B cell (primary cell): ENCODE measurements around the gene TIMP2. TPM values are rescaled to one million over a fixed set of nuclear protein-coding genes. Genes with fewer than 3 reads are reported as not detected.

Experiments
- ATAC-seq: fragments of 200-7000 bp; cut with Tn5 transposase; one replicate; pipeline ENCODE4 v1.10.0; 2021; ENCODE audit warnings: low read depth, mild to moderate bottlenecking, moderate number of reproducible peaks, moderate library complexity
- CTCF ChIA-PET: fragments of 350-600 bp; sonication (Branson Sonifier 250); formaldehyde crosslinking; loops from one replicate; lab custom pipeline; 2021; ENCODE audit warnings: antibody characterized with exemption, inconsistent platforms; lab: Charles Lee
- POLR2A ChIA-PET: fragments of 350-600 bp; sonication (Branson Sonifier 250); formaldehyde crosslinking; loops from one replicate; lab custom pipeline; 2021; ENCODE audit warnings: antibody characterized with exemption; lab: Charles Lee
- DNase-seq: peaks from one replicate; pipeline ENCODE4 v3.0.0; 2013
- H2AFZ ChIP-seq: 2 replicates; pipeline ENCODE4 v1.6.1; 2012; ENCODE audit warnings: mild to moderate bottlenecking, low read depth, low read length; ENCODE audit not compliant: insufficient read depth, poor library complexity, severe bottlenecking
- H3K27ac ChIP-seq, 2 donors: 1 replicate in 1 of 2; 2 replicates in 1 of 2; pipeline ENCODE4 v1.5.1; 2012 to 2013; ENCODE audit warnings: low read length in 2 of 2, mild to moderate bottlenecking in 2 of 2, moderate library complexity in 1 of 2
- H3K27me3 ChIP-seq, 4 experiments: fragments of 200-600 bp in 1 of 4; sonication (generic) in 1 of 4; replicated peaks in 1 of 4; 1 replicate in 2 of 4; 2 replicates in 2 of 4; pipeline versions ENCODE4 v1.6.1 to v1.7.0; 2013 to 2016; ENCODE audit warnings: low read length in 3 of 4, mild to moderate bottlenecking in 2 of 4, mixed read lengths in 1 of 4, moderate library complexity in 1 of 4; ENCODE audit not compliant: insufficient read depth in 4 of 4, control insufficient read depth in 3 of 4; ENCODE audit errors: control extremely low read depth in 1 of 4
- H3K36me3 ChIP-seq, 2 experiments: replicated peaks in 1 of 2; 1 replicate in 1 of 2; 2 replicates in 1 of 2; pipeline versions ENCODE4 v1.6.1 to v1.7.1; 2013; ENCODE audit warnings: low read length in 1 of 2; ENCODE audit not compliant: insufficient read depth in 2 of 2, control insufficient read depth in 1 of 2; ENCODE audit errors: control extremely low read depth in 1 of 2, extremely low read depth in 1 of 2
- H3K4me1 ChIP-seq, 2 donors: fragments of 200-600 bp in 1 of 2; sonication (generic) in 1 of 2; 1 replicate in 1 of 2; 2 replicates in 1 of 2; pipeline versions ENCODE4 v1.5.1 to v1.6.1; 2013 to 2017; ENCODE audit warnings: low read length in 2 of 2; ENCODE audit not compliant: control insufficient read depth in 2 of 2, insufficient read depth in 2 of 2
- H3K4me2 ChIP-seq: replicated peaks from 2 replicates; pipeline ENCODE3; 2012; ENCODE audit warnings: mild to moderate bottlenecking, low read depth, low read length; ENCODE audit not compliant: poor library complexity, severe bottlenecking
- H3K4me3 ChIP-seq, 5 experiments: fragments of 200-600 bp in 1 of 5; sonication (generic) in 1 of 5; 1 replicate in 3 of 5; 2 replicates in 2 of 5; pipeline versions ENCODE4 v1.5.1 to v1.7.0; 2011 to 2016; ENCODE audit warnings: low read length in 4 of 5, mild to moderate bottlenecking in 4 of 5, low read depth in 2 of 5, control low read depth in 1 of 5, moderate library complexity in 1 of 5; ENCODE audit not compliant: insufficient read depth in 1 of 5; ENCODE audit errors: control extremely low read depth in 1 of 5, extremely low read depth in 1 of 5
- H3K79me2 ChIP-seq: fragments of 200-600 bp; sonication (generic); one replicate; pipeline ENCODE4 v1.6.0; 2016; ENCODE audit warnings: low read length; ENCODE audit not compliant: control insufficient read depth, insufficient read depth
- H3K9ac ChIP-seq: fragments of 200-600 bp; sonication (generic); 2 replicates; pipeline ENCODE4 v1.6.1; 2017; ENCODE audit warnings: mild to moderate bottlenecking, low read length, moderate library complexity
- H3K9me3 ChIP-seq, 3 donors: one replicate each; pipeline versions ENCODE4 v1.6.1 to v1.7.1; 2013; ENCODE audit warnings: low read length in 2 of 3; ENCODE audit not compliant: control insufficient read depth in 2 of 3, insufficient read depth in 1 of 3; ENCODE audit errors: control extremely low read depth in 1 of 3
- H4K20me1 ChIP-seq: 2 replicates; pipeline ENCODE4 v1.6.0; 2012; ENCODE audit warnings: mild to moderate bottlenecking, low read length; ENCODE audit not compliant: insufficient read depth, control insufficient read depth, poor library complexity, severe bottlenecking
- H3K27ac Mint-ChIP-seq: one replicate; pipeline ENCODE4 v1.8.0; 2021; ENCODE audit warnings: mixed read lengths
- H3K27me3 Mint-ChIP-seq: one replicate; pipeline ENCODE4 v1.8.0; 2021; ENCODE audit warnings: mixed read lengths
- H3K4me1 Mint-ChIP-seq: one replicate; pipeline ENCODE4 v1.8.0; 2021; ENCODE audit warnings: mixed read lengths
- H3K4me3 Mint-ChIP-seq: one replicate; pipeline ENCODE4 v1.8.0; 2021; ENCODE audit warnings: mixed read lengths
- H3K9me3 Mint-ChIP-seq: one replicate; pipeline ENCODE4 v1.8.0; 2022; ENCODE audit warnings: mixed read lengths; ENCODE audit not compliant: insufficient read depth
- EZH2 ChIP-seq: IDR thresholded peaks from 2 replicates; pipeline ENCODE4 v1.6.1; 2012; ENCODE audit warnings: borderline replicate concordance, low read depth, mild to moderate bottlenecking, moderate library complexity, low read length; ENCODE audit not compliant: insufficient read depth, poor library complexity, severe bottlenecking
- WGBS: methylation state at CpG from one replicate; pipeline ENCODE4 v1.1.5; 2013; ENCODE audit warnings: missing lambda C conversion rate; ENCODE audit not compliant: insufficient coverage; 5-methylcytosine and 5-hydroxymethylcytosine counted together
- intact Hi-C: fragments of 100-400 bp; cut with micrococcal nuclease; formaldehyde crosslinking; loops from one replicate; pipeline ENCODE4 v1.10.0; 2022
- polyA plus RNA-seq: library from polyadenylated mRNA; depleted of rRNA; stranded (reverse); fragments of >200 nt; gene quantifications from 2 replicates; pipeline ENCODE4 v1.2.3, GENCODE V29; 2012
- total RNA-seq, 2 donors: library from RNA; stranded (reverse); fragments of 120-200 nt in 1 of 2; gene quantifications; 1 replicate in 1 of 2; 2 replicates in 1 of 2; pipeline versions ENCODE4 v1.2.3 to v1.2.4, GENCODE V29; 2013 to 2022
- TF ChIP-seq, protein P1 (sequence below): fragments of 200-600 bp; IDR thresholded peaks from one replicate; pipeline ENCODE4 v1.8.0; 2022; ENCODE audit warnings: antibody characterized with exemption, mild to moderate bottlenecking

Gene TIMP2
- total and polyA plus RNA-seq, 2 donors (not counting 1 experiment from before 2014, with no cell fraction given): 4.8 to 10.0 TPM

DNA sequence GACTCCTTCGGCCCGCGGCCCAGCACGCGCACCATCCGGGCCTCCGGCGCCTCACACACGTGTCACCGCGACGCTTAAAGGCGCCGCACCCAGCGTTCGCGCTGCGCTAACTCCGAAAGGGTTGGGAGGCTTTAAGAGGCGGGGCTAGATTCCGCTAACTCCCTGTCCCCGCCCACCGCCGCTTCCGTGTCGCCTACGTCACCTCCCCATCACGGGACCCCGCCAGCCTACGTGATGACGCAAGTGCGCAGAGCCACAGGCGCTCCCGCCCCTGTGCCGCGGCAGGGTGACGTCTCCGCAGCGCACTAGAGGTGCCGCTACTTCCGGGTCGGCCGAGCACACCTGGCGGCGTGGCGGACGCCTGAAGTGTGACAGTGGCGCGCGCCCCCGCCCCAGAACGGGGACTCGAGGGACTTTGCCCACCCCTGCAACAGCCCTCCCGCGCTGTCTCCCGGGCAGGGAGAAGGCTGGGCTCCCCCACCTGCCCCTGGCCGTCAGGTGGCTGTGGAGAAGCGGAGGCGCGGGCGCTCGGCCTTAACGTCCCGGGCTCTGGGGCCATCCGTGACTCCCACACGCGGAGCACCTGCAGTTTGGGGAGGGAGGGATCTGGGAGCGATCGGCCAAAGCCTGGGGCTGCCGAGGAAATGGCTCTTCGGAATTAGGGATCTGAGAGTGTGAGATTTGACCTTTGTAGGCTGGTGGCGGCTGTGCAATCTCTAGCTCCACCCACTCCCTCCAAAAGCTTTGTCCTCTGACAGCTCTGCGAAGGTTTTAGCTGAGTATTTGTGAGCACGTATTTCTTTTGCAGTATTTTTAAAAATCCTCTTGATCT is 84.2 kb downstream of the TIMP2 start, which contains the start of gene USP36:
TSS of gene USP36 (minus strand) at position 35 of the 832 bp plus-strand sequence. CDS start 4,451 bp downstream, outside the sequence.
- Histone ChIP-seq H3K36me3 (peaks cover 2 to 14% of the 10 kb centered on the region in 2 experiments), H3K9me3 (no peaks in the 10 kb centered on the region), H4K20me1 (peaks cover 32% of the 10 kb centered on the region), H3K79me2 (peaks cover 45% of the 10 kb centered on the region), H3K27ac (peak within 1 kb of the TSS; percentile 99 to 100), H3K4me2 (peak within 1 kb of the TSS; percentile 92), H3K4me3 (peak within 1 kb of the TSS; percentile 74 to 85 (median 83)), H3K4me1 (peaks cover 21 to 24% of the 10 kb centered on the region in 2 donors), H3K9ac (peak within 1 kb of the TSS; percentile 97), H2AFZ (peak within 1 kb of the TSS; percentile 55), H3K27me3 (no peaks in the 10 kb centered on the region)
- CTCF ChIA-PET: interaction anchor here (0.9 to 3.4 kb wide), 4 partner anchors 25 to 131 kb away, joined by 3 to 12 read pairs (median 4); no protein-coding TSS in a partner anchor
- peak; percentile 85 for ATAC-seq
- no peaks in the 10 kb centered on the region for H3K9me3 Mint-ChIP-seq
- peaks cover 37% of the 10 kb centered on the region for H3K4me1 Mint-ChIP-seq
- POLR2A ChIA-PET: interaction anchor here (0.6 to 1.0 kb wide), 5 partner anchors 31 to 210 kb away, joined by 3 to 7 read pairs (median 4); no protein-coding TSS in a partner anchor
- TF ChIP-seq, protein P1, sequence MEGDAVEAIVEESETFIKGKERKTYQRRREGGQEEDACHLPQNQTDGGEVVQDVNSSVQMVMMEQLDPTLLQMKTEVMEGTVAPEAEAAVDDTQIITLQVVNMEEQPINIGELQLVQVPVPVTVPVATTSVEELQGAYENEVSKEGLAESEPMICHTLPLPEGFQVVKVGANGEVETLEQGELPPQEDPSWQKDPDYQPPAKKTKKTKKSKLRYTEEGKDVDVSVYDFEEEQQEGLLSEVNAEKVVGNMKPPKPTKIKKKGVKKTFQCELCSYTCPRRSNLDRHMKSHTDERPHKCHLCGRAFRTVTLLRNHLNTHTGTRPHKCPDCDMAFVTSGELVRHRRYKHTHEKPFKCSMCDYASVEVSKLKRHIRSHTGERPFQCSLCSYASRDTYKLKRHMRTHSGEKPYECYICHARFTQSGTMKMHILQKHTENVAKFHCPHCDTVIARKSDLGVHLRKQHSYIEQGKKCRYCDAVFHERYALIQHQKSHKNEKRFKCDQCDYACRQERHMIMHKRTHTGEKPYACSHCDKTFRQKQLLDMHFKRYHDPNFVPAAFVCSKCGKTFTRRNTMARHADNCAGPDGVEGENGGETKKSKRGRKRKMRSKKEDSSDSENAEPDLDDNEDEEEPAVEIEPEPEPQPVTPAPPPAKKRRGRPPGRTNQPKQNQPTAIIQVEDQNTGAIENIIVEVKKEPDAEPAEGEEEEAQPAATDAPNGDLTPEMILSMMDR: no peak
- no peak for TF ChIP-seq EZH2
- H3K27ac Mint-ChIP-seq: peak within 1 kb of the TSS; percentile 98
- intact Hi-C loops: loop anchor here (1.0 to 10.0 kb wide), 6 partner anchors 48 to 1752 kb away; partner anchors contain the start of gene CYTH1
- peak; percentile 100 for DNase-seq
- peak within 1 kb of the TSS; percentile 91 for H3K4me3 Mint-ChIP-seq
- H3K27me3 Mint-ChIP-seq: no peaks in the 10 kb centered on the region
- 1% methylated on average over 69 of the region's 74 CpGs for WGBS
